Fibroblast of lung (primary cell): ENCODE data around the gene BUB1B. TPM values are rescaled to one million over a fixed set of nuclear protein-coding genes. Genes with fewer than 3 reads are reported as not detected.
"Not testable (repeated sequence)": the region's sequence is repeated elsewhere in the genome, so short reads cannot be mapped to it uniquely, and the experiment has no call there.

Experiments
- DNase-seq, 2 donors: peaks; one replicate each; pipeline versions ENCODE4 v3.0.0 to v3.0.0-alpha.2; 2010; ENCODE audit warnings: low read depth in 2 of 2
- H2AFZ ChIP-seq: 2 replicates; pipeline ENCODE4 v1.5.1; 2012; ENCODE audit warnings: low read length, control low read depth, inconsistent platforms
- H3K27ac ChIP-seq: 2 replicates; pipeline ENCODE4 v1.5.1; 2011; ENCODE audit warnings: low read length, control low read depth; ENCODE audit not compliant: insufficient read depth
- H3K27me3 ChIP-seq: 2 replicates; pipeline ENCODE4 v1.5.1; 2011; ENCODE audit warnings: mild to moderate bottlenecking, low read length; ENCODE audit not compliant: control insufficient read depth, insufficient read depth
- H3K36me3 ChIP-seq: 2 replicates; pipeline ENCODE4 v1.5.1; 2011; ENCODE audit warnings: low read length; ENCODE audit not compliant: control insufficient read depth, insufficient read depth
- H3K4me1 ChIP-seq: 2 replicates; pipeline ENCODE4 v1.5.1; 2011; ENCODE audit warnings: low read length; ENCODE audit not compliant: control insufficient read depth, insufficient read depth; ENCODE audit errors: extremely low read depth
- H3K4me2 ChIP-seq: 2 replicates; pipeline ENCODE4 v1.5.1; 2011; ENCODE audit warnings: low read length, control low read depth; ENCODE audit not compliant: insufficient read depth; ENCODE audit errors: extremely low read depth
- H3K4me3 ChIP-seq, 4 experiments: fragments of 200-600 bp in 1 of 4; sonication (generic) in 1 of 4; replicated peaks in 1 of 4; 2 replicates each; pipeline ENCODE4 v1.5.1; 2011 to 2016; ENCODE audit warnings: low read length in 4 of 4, low read depth in 3 of 4, mild to moderate bottlenecking in 3 of 4, control low read depth in 2 of 4, inconsistent platforms in 1 of 4, mixed read lengths in 1 of 4; ENCODE audit not compliant: insufficient read depth in 1 of 4; ENCODE audit errors: control extremely low read depth in 1 of 4
- H3K79me2 ChIP-seq: 2 replicates; pipeline ENCODE4 v1.5.1; 2012; ENCODE audit warnings: mild to moderate bottlenecking, low read length, inconsistent platforms; ENCODE audit not compliant: control insufficient read depth, insufficient read depth
- H3K9ac ChIP-seq: 2 replicates; pipeline ENCODE4 v1.5.1; 2011; ENCODE audit warnings: mild to moderate bottlenecking, low read length, control low read depth; ENCODE audit not compliant: insufficient read depth
- H3K9me3 ChIP-seq: 2 replicates; pipeline ENCODE4 v1.5.1; 2012; ENCODE audit warnings: low read depth, low read length; ENCODE audit not compliant: control insufficient read depth, insufficient read depth
- H4K20me1 ChIP-seq: 2 replicates; pipeline ENCODE4 v1.5.1; 2011; ENCODE audit warnings: low read length; ENCODE audit not compliant: control insufficient read depth, insufficient read depth; ENCODE audit errors: extremely low read depth
- CTCF ChIP-seq, 2 donors: IDR thresholded peaks in 1 of 2; conservative IDR thresholded peaks in 1 of 2; 1 replicate in 1 of 2; 2 replicates in 1 of 2; pipeline ENCODE4 v1.5.1; 2011 to 2012; ENCODE audit warnings: low read length in 2 of 2, control low read depth in 1 of 2, inconsistent platforms in 1 of 2, low read depth in 1 of 2, mild to moderate bottlenecking in 1 of 2
- EZH2 ChIP-seq: IDR thresholded peaks from 2 replicates; pipeline ENCODE4 v1.5.1; 2012; ENCODE audit warnings: low read length, control low read depth, mild to moderate bottlenecking; ENCODE audit errors: missing control alignments
- polyA plus RNA-seq, 2 donors: library from polyadenylated mRNA; depleted of rRNA in 1 of 2; stranded (reverse) in 1 of 2; unstranded in 1 of 2; fragments of >200 nt; gene quantifications; 2 replicates each; pipeline ENCODE4 v1.2.1, GENCODE V29; 2011 to 2012; ENCODE audit warnings: missing spikeins in 1 of 2
- total RNA-seq: library from RNA; depleted of rRNA; stranded (reverse); fragments of >200 nt; gene quantifications from 2 replicates; pipeline ENCODE4 v1.2.1, GENCODE V29; 2014

BUB1B gene
- total and polyA plus RNA-seq, 2 donors (not counting 1 experiment from before 2014, with no cell fraction given) = 5.4 to 6.9 TPM

DNA sequence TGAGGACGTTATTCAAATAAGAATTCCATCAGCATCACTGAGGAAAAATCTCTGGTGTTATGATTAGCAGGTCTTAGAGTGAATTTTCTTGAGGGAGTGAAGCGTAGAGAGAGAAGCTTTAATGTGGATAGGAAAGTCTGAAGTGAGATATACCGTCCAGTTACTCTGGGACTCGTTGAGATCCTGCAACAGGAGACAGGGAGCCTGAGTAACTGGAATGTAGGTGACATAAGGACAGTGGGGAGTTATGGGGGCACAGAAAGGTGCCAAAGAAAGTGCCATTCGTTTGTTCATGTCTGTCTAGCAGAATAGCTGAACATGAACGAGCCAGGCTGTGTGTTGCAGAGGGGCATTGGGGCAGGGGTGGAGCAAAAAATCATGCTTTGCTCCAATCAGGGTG is 9.4 kb upstream of the BUB1B start:
- Histone ChIP-seq H3K36me3 (no peaks in the 10 kb centered on the region), H3K27me3 (no peaks in the 10 kb centered on the region), H3K9me3 (no peaks in the 10 kb centered on the region), H3K9ac (no peak overlapping the region), H3K79me2 (no peaks in the 10 kb centered on the region), H3K4me3 (no peak overlapping the region), H3K4me2 (no peak overlapping the region), H3K27ac (no peak overlapping the region), H2AFZ (no peak overlapping the region), H4K20me1 (no peaks in the 10 kb centered on the region), H3K4me1 (no peaks in the 10 kb centered on the region)
- TF ChIP-seq EZH2 (no peak), CTCF (conservative IDR thresholded peaks at IDR 0.05 in 1 of 2, IDR thresholded peaks at IDR 0.05 in 1 of 2; ENCODE audit: low read depth in 1 of 2, low read length in 2 of 2) (no peak)
- DNase-seq = no peak

DNA sequence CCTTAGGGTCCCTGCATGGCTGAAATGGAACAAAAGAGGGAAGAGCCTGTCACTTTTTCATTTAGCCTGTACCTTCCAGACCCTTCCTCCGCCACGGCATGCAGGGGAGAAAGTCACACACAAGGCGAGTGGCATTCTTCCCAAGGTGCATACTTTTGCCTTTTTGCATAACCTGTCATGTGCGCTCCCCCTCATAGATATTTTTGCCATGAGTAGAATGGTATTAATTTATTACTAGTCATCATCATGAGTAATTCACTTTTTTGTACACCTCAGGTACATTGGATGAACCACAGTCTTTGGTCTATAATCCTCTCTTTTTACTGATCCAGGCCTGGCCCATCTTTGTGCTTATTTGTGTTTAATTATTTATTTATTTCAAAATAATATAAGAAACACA is 8.9 kb upstream of the BUB1B start:
- Histone ChIP-seq H2AFZ (no peak overlapping the region), H3K27ac (no peak overlapping the region), H3K4me3 (no peak overlapping the region), H3K9me3 (no peaks in the 10 kb centered on the region), H3K4me2 (no peak overlapping the region), H3K9ac (no peak overlapping the region), H3K27me3 (peaks cover 2% of the 10 kb centered on the region), H4K20me1 (no peaks in the 10 kb centered on the region), H3K36me3 (no peaks in the 10 kb centered on the region), H3K79me2 (no peaks in the 10 kb centered on the region), H3K4me1 (no peaks in the 10 kb centered on the region)
- DNase-seq = no peak
- TF ChIP-seq CTCF (conservative IDR thresholded peaks at IDR 0.05 in 1 of 2, IDR thresholded peaks at IDR 0.05 in 1 of 2; ENCODE audit: low read depth in 1 of 2, low read length in 2 of 2) (no peak), EZH2 (no peak)

GRCh38 chr15:40154821-40155220 is 6.0 kb upstream of the BUB1B start:
- not testable (repeated sequence) for H3K36me3 ChIP-seq, DNase-seq, H3K9me3 ChIP-seq, H2AFZ ChIP-seq, H3K4me1 ChIP-seq, H3K27me3 ChIP-seq, H3K4me2 ChIP-seq, H3K4me3 ChIP-seq, H3K9ac ChIP-seq, H3K79me2 ChIP-seq, H3K27ac ChIP-seq, H4K20me1 ChIP-seq
